HG02763 (cell line): ENCODE results near the gene HHIP.

ENCODE experiments used
- ATAC-seq: cut with Tn5 transposase; IDR thresholded peaks from one replicate; pipeline ENCODE4 v1.9.1; 2021; ENCODE audit warnings: mild to moderate bottlenecking, moderate library complexity; ENCODE audit not compliant: unreplicated experiment

HHIP gene

GRCh38 chr4:144656850-144657249 is 10.9 kb downstream of the HHIP start:
- ATAC-seq: no peak

DNA sequence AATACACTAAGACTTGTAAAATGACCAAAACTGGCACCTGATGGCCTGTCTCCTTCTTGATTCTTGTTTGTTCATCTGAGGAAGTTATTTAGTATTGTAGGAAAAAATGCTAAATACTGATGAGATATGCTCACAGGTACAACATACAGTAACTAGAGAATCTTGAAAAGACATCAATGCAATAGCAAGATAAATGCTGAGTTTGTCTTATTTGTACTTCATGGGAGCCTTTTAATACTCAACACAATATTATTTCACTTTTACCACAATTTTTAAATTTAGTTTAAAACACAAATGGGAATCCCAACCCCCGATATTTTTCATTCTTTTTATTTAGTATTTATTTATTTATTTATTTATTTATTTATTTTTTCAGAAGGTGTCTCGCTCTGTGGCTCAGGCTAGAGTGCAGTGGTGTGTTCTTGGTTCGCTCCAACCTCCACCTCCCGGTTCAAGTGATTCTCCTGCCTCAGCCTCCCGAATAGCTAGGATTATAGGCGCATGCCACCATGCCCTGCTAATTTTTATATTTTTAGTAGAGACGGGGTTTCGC is 12.1 kb downstream of the HHIP start:
- ATAC-seq: no peak

DNA sequence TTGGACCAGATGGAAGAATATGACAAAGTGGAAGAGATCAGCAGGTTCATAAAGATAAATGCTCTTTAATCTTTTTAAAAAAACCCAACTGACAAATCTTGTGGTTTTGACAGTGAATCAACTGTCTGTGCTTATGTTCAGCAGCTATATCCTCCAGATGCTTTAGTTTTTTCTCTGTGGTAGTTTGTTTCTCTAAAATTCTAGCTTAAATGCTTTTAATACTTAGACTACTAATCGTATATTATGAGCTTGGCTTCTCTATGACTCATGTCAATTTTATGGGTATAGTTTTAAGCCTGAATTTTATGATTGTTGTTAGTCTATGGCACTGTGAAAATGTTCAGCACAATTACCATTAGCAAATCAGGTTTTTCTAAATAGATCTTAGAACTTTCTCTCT is 12.9 kb downstream of the HHIP start:
- no peak for ATAC-seq

- no peak for ATAC-seq
These were observed 13.5 kb downstream of the HHIP start for GRCh38 chr4:144659447-144659846.

GRCh38 chr4:144663834-144664475 is 18.0 kb downstream of the HHIP start:
- ATAC-seq: no peak

DNA sequence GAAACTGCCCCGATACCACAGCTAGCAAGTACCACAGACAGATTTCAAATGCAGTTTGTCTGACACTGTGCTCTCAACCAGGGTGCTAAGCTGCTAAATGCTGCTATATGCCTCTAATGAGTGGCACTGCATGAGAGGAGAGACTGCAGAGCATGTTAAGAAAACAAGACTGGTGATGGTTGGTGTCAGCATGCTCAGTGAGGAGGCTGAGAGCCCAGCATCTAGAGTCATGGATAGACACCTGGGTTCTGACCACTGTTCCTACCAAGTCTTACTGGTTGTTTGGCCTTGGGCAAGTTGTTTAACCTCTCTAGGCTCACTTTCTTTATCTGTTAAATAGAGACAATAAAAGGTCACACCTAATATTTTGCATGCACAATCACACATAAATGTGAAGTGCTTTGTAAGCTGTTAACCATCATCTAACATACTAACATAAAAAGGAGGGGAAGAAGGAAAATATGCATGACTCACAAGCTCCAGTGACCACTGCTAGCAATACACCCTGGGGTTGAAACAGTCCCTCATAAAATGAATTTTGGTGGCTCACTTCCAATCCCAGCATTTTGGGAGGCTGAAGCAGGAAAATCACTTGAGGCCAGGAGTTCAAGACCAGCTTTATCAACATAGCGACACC is 20.7 kb downstream of the HHIP start:
- ATAC-seq: no peak

DNA sequence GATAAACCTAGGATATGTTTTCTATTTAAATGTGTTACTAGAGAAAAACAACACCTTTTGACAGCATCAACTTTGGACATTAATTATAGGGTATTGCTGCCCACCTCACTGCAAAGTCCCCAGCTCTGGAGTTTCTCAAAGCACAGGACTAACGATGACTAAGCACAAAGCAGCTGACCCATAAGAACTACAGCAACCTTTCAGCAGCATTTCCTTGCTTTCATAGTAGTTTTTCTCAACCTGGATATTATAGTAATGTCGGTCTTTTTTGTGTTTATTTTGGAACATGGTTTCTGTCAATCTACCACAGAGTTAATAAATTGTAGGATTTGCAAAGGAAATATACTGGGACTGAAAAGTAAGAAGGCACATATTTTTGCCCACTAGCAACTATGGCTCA is 21.5 kb downstream of the HHIP start:
- no peak for ATAC-seq

- no peak for ATAC-seq
These were observed 24.8 kb downstream of the HHIP start for GRCh38 chr4:144670776-144671175.

DNA sequence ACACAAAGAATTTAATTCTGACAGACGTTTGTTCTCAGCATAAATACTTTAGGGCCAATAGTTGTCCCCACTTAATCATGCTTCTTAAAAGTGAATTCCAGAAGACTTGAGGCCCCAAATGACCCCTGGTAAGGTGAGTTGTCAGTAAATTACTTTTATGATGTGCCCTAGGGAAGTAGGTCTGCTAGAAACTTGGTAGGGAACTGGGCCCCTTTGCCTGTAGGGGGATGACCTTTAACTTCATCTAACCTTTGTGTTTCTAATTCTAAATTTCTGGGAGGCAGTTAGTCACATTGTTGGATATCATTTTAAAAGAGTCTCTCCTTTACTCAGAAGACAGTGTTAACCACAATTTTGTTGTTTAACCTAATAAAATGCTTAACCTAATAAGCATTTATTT is 28.8 kb downstream of the HHIP start:
- no peak for ATAC-seq

- no peak for ATAC-seq
These were observed 35.9 kb downstream of the HHIP start for GRCh38 chr4:144681806-144682205.

DNA sequence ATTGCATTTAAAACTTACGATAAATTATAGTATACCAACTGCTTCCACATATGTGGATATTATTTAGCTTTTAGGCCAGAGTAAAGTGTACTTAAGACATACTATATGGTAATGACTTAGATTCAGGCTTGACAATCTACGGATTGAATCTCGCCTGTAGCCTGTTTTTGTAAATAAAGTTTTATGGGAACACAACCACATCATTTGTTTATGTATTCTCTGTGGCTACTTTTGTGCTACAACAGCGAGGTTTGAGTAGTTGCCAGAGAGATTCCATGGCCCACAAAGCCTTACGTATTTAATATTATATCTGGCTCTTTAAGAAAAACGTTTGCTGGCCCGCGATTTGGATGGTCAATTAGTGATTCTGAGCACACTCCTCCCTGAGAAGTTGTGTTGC is 37.6 kb downstream of the HHIP start:
- ATAC-seq: no peak

DNA sequence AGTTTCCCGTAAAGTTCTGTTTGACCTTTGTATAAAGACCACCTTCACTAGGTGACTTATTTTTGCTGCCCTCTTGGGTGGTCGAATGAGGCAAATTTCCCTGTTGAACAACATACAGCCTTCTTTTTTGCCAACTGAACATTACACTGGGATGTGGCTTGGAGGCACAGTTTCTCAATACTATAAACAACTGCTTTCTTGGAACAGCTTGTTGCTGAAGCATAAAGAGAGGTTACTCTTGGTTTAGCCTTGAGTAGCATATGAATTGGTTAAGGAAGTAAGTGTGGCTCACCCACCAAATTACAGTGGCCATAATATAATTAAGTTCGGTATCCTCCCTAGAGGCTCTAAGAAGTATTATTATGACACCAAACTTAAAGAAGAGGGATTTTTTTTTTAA is 40.0 kb downstream of the HHIP start:
- ATAC-seq: no peak

- ATAC-seq: no peak
These were observed 41.0 kb downstream of the HHIP start for GRCh38 chr4:144686921-144687320.

- no peak for ATAC-seq
These were observed 41.5 kb downstream of the HHIP start for GRCh38 chr4:144687466-144687865.

DNA sequence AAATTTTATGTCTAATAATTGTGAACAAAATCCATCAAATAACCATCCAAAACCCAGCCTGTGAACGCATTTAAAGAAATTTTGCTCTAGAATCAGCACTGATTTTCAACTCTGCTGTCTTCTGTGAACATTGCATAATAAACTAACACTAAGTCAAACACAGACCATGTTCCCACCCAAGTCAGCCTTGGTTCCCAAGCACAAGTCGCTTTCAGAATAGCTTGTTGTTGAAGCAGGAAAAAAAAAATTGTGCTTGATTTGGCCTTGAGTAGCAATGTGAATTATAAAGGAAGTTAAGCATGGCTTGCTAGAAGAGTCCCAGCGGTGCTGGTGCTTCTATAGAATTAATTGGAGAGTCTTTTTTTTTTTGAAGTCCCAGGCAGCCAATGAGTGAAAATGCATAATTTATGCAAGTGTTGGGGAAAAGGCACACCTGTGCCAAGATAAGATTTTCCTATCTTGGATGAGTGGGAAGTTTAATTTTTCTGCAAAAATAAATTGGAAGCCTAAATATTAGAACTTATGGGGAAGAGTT is 42.1 kb downstream of the HHIP start:
- no peak for ATAC-seq

GRCh38 chr4:144689125-144689524 is 43.2 kb downstream of the HHIP start:
- ATAC-seq: no peak

GRCh38 chr4:144695721-144696120 is 49.8 kb downstream of the HHIP start:
- no peak for ATAC-seq

GRCh38 chr4:144696376-144696775 is 50.4 kb downstream of the HHIP start:
- ATAC-seq: no peak

GRCh38 chr4:144699565-144699964 is 53.6 kb downstream of the HHIP start:
- no peak for ATAC-seq

GRCh38 chr4:144701683-144702233 is 55.8 kb downstream of the HHIP start:
- no peak for ATAC-seq

DNA sequence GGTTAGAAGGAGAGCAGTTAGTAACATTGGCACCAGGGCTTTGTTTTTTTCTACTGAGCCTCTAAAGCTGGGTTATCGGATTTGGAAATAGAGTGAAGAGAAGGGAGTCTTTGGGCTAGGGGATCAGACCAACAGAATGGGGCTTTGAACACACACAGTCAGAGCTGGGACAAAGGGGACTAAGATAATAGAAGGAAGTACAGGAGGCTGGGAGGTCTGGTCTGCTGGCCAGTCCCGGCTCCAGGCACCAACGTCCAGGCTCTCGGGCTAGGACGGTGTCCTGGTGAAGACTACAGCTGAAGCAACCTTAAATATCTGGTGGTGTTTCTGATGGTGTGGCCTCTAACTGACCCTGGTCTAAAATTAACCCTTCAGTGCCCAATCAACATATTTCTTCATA is 57.5 kb downstream of the HHIP start:
- ATAC-seq: no peak
